B cell (primary cell): ENCODE results near the gene FOXO1. TPM values are rescaled to one million over a fixed set of nuclear protein-coding genes. Genes with fewer than 3 reads are reported as not detected.
A peak's percentile ranks its signal among the peaks of the same experiment; 100 is the strongest.

Source experiments
- ATAC-seq: fragments of 200-7000 bp; cut with Tn5 transposase; one replicate; pipeline ENCODE4 v1.10.0; 2021; ENCODE audit warnings: low read depth, mild to moderate bottlenecking, moderate number of reproducible peaks, moderate library complexity
- CTCF ChIA-PET: fragments of 350-600 bp; sonication (Branson Sonifier 250); formaldehyde crosslinking; loops from one replicate; lab custom pipeline; 2021; ENCODE audit warnings: antibody characterized with exemption, inconsistent platforms; lab: Charles Lee
- POLR2A ChIA-PET: fragments of 350-600 bp; sonication (Branson Sonifier 250); formaldehyde crosslinking; loops from one replicate; lab custom pipeline; 2021; ENCODE audit warnings: antibody characterized with exemption; lab: Charles Lee
- DNase-seq: peaks from one replicate; pipeline ENCODE4 v3.0.0; 2013
- H2AFZ ChIP-seq: 2 replicates; pipeline ENCODE4 v1.6.1; 2012; ENCODE audit warnings: mild to moderate bottlenecking, low read depth, low read length; ENCODE audit not compliant: insufficient read depth, poor library complexity, severe bottlenecking
- H3K27ac ChIP-seq, 2 donors: 1 replicate in 1 of 2; 2 replicates in 1 of 2; pipeline ENCODE4 v1.5.1; 2012 to 2013; ENCODE audit warnings: low read length in 2 of 2, mild to moderate bottlenecking in 2 of 2, moderate library complexity in 1 of 2
- H3K27me3 ChIP-seq, 4 experiments: fragments of 200-600 bp in 1 of 4; sonication (generic) in 1 of 4; replicated peaks in 1 of 4; 1 replicate in 2 of 4; 2 replicates in 2 of 4; pipeline versions ENCODE4 v1.6.1 to v1.7.0; 2013 to 2016; ENCODE audit warnings: low read length in 3 of 4, mild to moderate bottlenecking in 2 of 4, mixed read lengths in 1 of 4, moderate library complexity in 1 of 4; ENCODE audit not compliant: insufficient read depth in 4 of 4, control insufficient read depth in 3 of 4; ENCODE audit errors: control extremely low read depth in 1 of 4
- H3K36me3 ChIP-seq, 2 experiments: replicated peaks in 1 of 2; 1 replicate in 1 of 2; 2 replicates in 1 of 2; pipeline versions ENCODE4 v1.6.1 to v1.7.1; 2013; ENCODE audit warnings: low read length in 1 of 2; ENCODE audit not compliant: insufficient read depth in 2 of 2, control insufficient read depth in 1 of 2; ENCODE audit errors: control extremely low read depth in 1 of 2, extremely low read depth in 1 of 2
- H3K4me1 ChIP-seq, 2 donors: fragments of 200-600 bp in 1 of 2; sonication (generic) in 1 of 2; 1 replicate in 1 of 2; 2 replicates in 1 of 2; pipeline versions ENCODE4 v1.5.1 to v1.6.1; 2013 to 2017; ENCODE audit warnings: low read length in 2 of 2; ENCODE audit not compliant: control insufficient read depth in 2 of 2, insufficient read depth in 2 of 2
- H3K4me2 ChIP-seq: replicated peaks from 2 replicates; pipeline ENCODE3; 2012; ENCODE audit warnings: mild to moderate bottlenecking, low read depth, low read length; ENCODE audit not compliant: poor library complexity, severe bottlenecking
- H3K4me3 ChIP-seq, 5 experiments: fragments of 200-600 bp in 1 of 5; sonication (generic) in 1 of 5; 1 replicate in 3 of 5; 2 replicates in 2 of 5; pipeline versions ENCODE4 v1.5.1 to v1.7.0; 2011 to 2016; ENCODE audit warnings: low read length in 4 of 5, mild to moderate bottlenecking in 4 of 5, low read depth in 2 of 5, control low read depth in 1 of 5, moderate library complexity in 1 of 5; ENCODE audit not compliant: insufficient read depth in 1 of 5; ENCODE audit errors: control extremely low read depth in 1 of 5, extremely low read depth in 1 of 5
- H3K79me2 ChIP-seq: fragments of 200-600 bp; sonication (generic); one replicate; pipeline ENCODE4 v1.6.0; 2016; ENCODE audit warnings: low read length; ENCODE audit not compliant: control insufficient read depth, insufficient read depth
- H3K9ac ChIP-seq: fragments of 200-600 bp; sonication (generic); 2 replicates; pipeline ENCODE4 v1.6.1; 2017; ENCODE audit warnings: mild to moderate bottlenecking, low read length, moderate library complexity
- H3K9me3 ChIP-seq, 3 donors: one replicate each; pipeline versions ENCODE4 v1.6.1 to v1.7.1; 2013; ENCODE audit warnings: low read length in 2 of 3; ENCODE audit not compliant: control insufficient read depth in 2 of 3, insufficient read depth in 1 of 3; ENCODE audit errors: control extremely low read depth in 1 of 3
- H4K20me1 ChIP-seq: 2 replicates; pipeline ENCODE4 v1.6.0; 2012; ENCODE audit warnings: mild to moderate bottlenecking, low read length; ENCODE audit not compliant: insufficient read depth, control insufficient read depth, poor library complexity, severe bottlenecking
- H3K27ac Mint-ChIP-seq: one replicate; pipeline ENCODE4 v1.8.0; 2021; ENCODE audit warnings: mixed read lengths
- H3K27me3 Mint-ChIP-seq: one replicate; pipeline ENCODE4 v1.8.0; 2021; ENCODE audit warnings: mixed read lengths
- H3K4me1 Mint-ChIP-seq: one replicate; pipeline ENCODE4 v1.8.0; 2021; ENCODE audit warnings: mixed read lengths
- H3K4me3 Mint-ChIP-seq: one replicate; pipeline ENCODE4 v1.8.0; 2021; ENCODE audit warnings: mixed read lengths
- H3K9me3 Mint-ChIP-seq: one replicate; pipeline ENCODE4 v1.8.0; 2022; ENCODE audit warnings: mixed read lengths; ENCODE audit not compliant: insufficient read depth
- CTCF ChIP-seq: fragments of 200-600 bp; IDR thresholded peaks from one replicate; pipeline ENCODE4 v1.8.0; 2022; ENCODE audit warnings: antibody characterized with exemption, mild to moderate bottlenecking
- EZH2 ChIP-seq: IDR thresholded peaks from 2 replicates; pipeline ENCODE4 v1.6.1; 2012; ENCODE audit warnings: borderline replicate concordance, low read depth, mild to moderate bottlenecking, moderate library complexity, low read length; ENCODE audit not compliant: insufficient read depth, poor library complexity, severe bottlenecking
- WGBS: methylation state at CpG from one replicate; pipeline ENCODE4 v1.1.5; 2013; ENCODE audit warnings: missing lambda C conversion rate; ENCODE audit not compliant: insufficient coverage; 5-methylcytosine and 5-hydroxymethylcytosine counted together
- intact Hi-C: fragments of 100-400 bp; cut with micrococcal nuclease; formaldehyde crosslinking; loops from one replicate; pipeline ENCODE4 v1.10.0; 2022
- polyA plus RNA-seq: library from polyadenylated mRNA; depleted of rRNA; stranded (reverse); fragments of >200 nt; gene quantifications from 2 replicates; pipeline ENCODE4 v1.2.3, GENCODE V29; 2012
- total RNA-seq, 2 donors: library from RNA; stranded (reverse); fragments of 120-200 nt in 1 of 2; gene quantifications; 1 replicate in 1 of 2; 2 replicates in 1 of 2; pipeline versions ENCODE4 v1.2.3 to v1.2.4, GENCODE V29; 2013 to 2022

FOXO1 gene
- total and polyA plus RNA-seq, 2 donors (not counting 1 experiment from before 2014, with no cell fraction given) = 22.8 to 77.9 TPM

DNA sequence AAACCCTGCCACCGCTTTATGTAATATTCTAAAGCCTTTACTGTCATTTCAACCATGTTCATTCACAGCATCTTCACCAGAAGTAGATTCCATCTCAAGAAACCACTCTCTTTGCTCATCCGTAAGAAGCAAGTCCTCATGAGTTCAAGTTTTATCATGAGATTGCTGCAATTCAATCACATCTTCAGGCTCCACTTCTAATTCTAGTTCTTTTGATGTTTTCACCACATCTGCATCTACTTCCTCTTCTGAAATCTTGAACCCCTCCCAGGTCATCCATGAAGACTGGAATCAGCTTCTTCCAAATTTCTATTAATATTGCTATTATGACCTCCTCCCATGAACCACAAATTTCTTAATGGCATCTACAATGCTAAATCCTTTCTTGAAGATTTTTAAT, 83.9 kb downstream of the FOXO1 start:
- Histone ChIP-seq H3K27me3 (no peaks in the 10 kb centered on the region), H3K9me3 (peaks cover 0 to 7% (median 1%) of the 10 kb centered on the region in 3 donors), H3K9ac (no peak overlapping the region), H3K4me1 (peaks cover 89% of the 10 kb centered on the region in 2 donors), H3K4me2 (peak overlapping the region; percentile 25), H2AFZ (no peak overlapping the region), H3K79me2 (peaks cover 96% of the 10 kb centered on the region), H3K27ac (peak overlapping the region; percentile 77 to 83), H3K36me3 (no peaks in the 10 kb centered on the region), H3K4me3 (no peak overlapping the region), H4K20me1 (peaks cover 15% of the 10 kb centered on the region)
- TF ChIP-seq CTCF (no peak), EZH2 (no peak)
- H3K4me3 Mint-ChIP-seq = peak overlapping the region; percentile 63
- POLR2A ChIA-PET = no interaction called here
- no peak for ATAC-seq
- intact Hi-C loops = loop anchor here (10.0 kb wide), 1 partner anchor 1548 kb away; the partner anchor contains the start of genes NHLRC3 and PROSER1
- H3K4me1 Mint-ChIP-seq = peaks cover 87% of the 10 kb centered on the region
- H3K9me3 Mint-ChIP-seq = peaks cover 10% of the 10 kb centered on the region
- H3K27me3 Mint-ChIP-seq = no peaks in the 10 kb centered on the region
- CTCF ChIA-PET = interaction anchor here (1.9 to 2.0 kb wide), 2 partner anchors 9 to 513 kb away, joined by 6 to 7 read pairs; no protein-coding TSS in a partner anchor
- DNase-seq = no peak
- H3K27ac Mint-ChIP-seq = peak overlapping the region; percentile 80
- 73% methylated on average over 2 of the region's 2 CpGs for WGBS

DNA sequence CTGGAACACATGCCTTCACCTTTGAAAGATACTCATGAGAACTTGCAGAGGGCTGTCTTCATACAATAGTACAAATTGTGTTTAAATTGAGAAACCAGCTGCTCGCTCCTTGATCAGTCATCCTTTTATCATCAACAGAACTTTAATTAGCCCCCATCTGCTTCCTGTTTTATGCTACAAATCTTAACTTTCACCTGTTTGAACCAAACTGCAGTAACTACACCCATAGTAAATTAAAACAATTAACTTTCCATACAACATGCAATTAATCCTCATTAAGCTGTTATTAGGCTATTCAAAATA, 85.2 kb downstream of the FOXO1 start:
- DNase-seq (peak; percentile 55), ATAC-seq (peak; percentile 72)
- H4K20me1 ChIP-seq = peaks cover 23% of the 10 kb centered on the region
- no peaks in the 10 kb centered on the region for H3K36me3 ChIP-seq
- intact Hi-C loops = loop anchor here (1.0 to 10.0 kb wide), 3 partner anchors 8 to 1546 kb away; partner anchors contain the start of genes NHLRC3 and PROSER1
- peaks cover 88 to 89% of the 10 kb centered on the region in 2 donors for H3K4me1 ChIP-seq
- H3K79me2 ChIP-seq = peaks cover 95% of the 10 kb centered on the region
- H3K4me2 ChIP-seq = peak overlapping the region; percentile 58
- no peaks in the 10 kb centered on the region for H3K27me3 Mint-ChIP-seq
- peak overlapping the region; percentile 75 for H3K27ac Mint-ChIP-seq
- H3K9me3 ChIP-seq = peaks cover 0 to 7% (median 1%) of the 10 kb centered on the region in 3 donors
- peaks cover 88% of the 10 kb centered on the region for H3K4me1 Mint-ChIP-seq
- peak overlapping the region; percentile 8 for H3K9ac ChIP-seq
- ChIA-PET POLR2A (interaction anchor here (0.9 to 1.0 kb wide), 2 partner anchors 16 to 33 kb away, joined by 3 to 6 read pairs; no protein-coding TSS in a partner anchor), CTCF (interaction anchor here (0.9 to 2.0 kb wide), 7 partner anchors 9 to 512 kb away, joined by 3 to 7 read pairs (median 5); no protein-coding TSS in a partner anchor)
- H2AFZ ChIP-seq = no peak overlapping the region
- H3K27ac ChIP-seq = peak overlapping the region; percentile 77 to 83
- peak overlapping the region in 2 of 5 experiments; percentile 6 to 51 for H3K4me3 ChIP-seq
- WGBS = 14% methylated on average over 1 of the region's 1 CpG
- peaks cover 10% of the 10 kb centered on the region for H3K9me3 Mint-ChIP-seq
- peak overlapping the region; percentile 58 for H3K4me3 Mint-ChIP-seq
- no peaks in the 10 kb centered on the region for H3K27me3 ChIP-seq
- TF ChIP-seq EZH2 (no peak), CTCF (no peak)
